ENCODE results near the gene DCT.

GRCh38 chr13:94495806-94496205, 16.3 kb upstream of the DCT start:
- TF ChIP-seq CTCF (IDR thresholded peaks at IDR 0.05) (no peak), EP300 (IDR thresholded peaks at IDR 0.05) (no peak), POLR2A (IDR thresholded peaks at IDR 0.05) (no peak)

Data from sigmoid colon (tissue), 4 donors.